ENCODE data around the gene FOXL2NB. TPM values are rescaled to one million over a fixed set of nuclear protein-coding genes. Genes with fewer than 3 reads are reported as not detected.
A peak's percentile ranks its signal among the peaks of the same experiment; 100 is the strongest.
"Not testable (repeated sequence)": the region's sequence is repeated elsewhere in the genome, so short reads cannot be mapped to it uniquely, and the experiment has no call there.

FOXL2NB gene
- total RNA-seq: under 0.01 TPM in 1 of 2 replicates, not detected in the other

GRCh38 chr3:138946663-138947494 lies at the start of gene FOXL2NB, which contains the start of gene FOXL2:
Gene FOXL2NB (plus strand): TSS chr3:138947217. CDS start chr3:138947365, 148 bp downstream.
Gene FOXL2 (minus strand): TSS chr3:138947137. CDS start chr3:138946722, 415 bp downstream.
- DNase-seq: no peak

GRCh38 chr3:138898301-138898700 lies 48.7 kb upstream of the FOXL2NB start:
- peak; percentile 69 for DNase-seq

GRCh38 chr3:138898708-138899107 lies 48.3 kb upstream of the FOXL2NB start:
- DNase-seq: no peak

GRCh38 chr3:138899351-138899991 lies 47.5 kb upstream of the FOXL2NB start:
- no peak for DNase-seq

GRCh38 chr3:138901567-138901966 lies 45.5 kb upstream of the FOXL2NB start:
- DNase-seq: no peak

- DNase-seq: no peak
These were observed 44.8 kb upstream of the FOXL2NB start for GRCh38 chr3:138902171-138902570.

- no peak for DNase-seq
These were observed 39.5 kb upstream of the FOXL2NB start for GRCh38 chr3:138907539-138907938.

GRCh38 chr3:138908846-138909245 lies 38.2 kb upstream of the FOXL2NB start:
- no peak for DNase-seq

- DNase-seq: no peak
These were observed 37.1 kb upstream of the FOXL2NB start for GRCh38 chr3:138909904-138910303.

GRCh38 chr3:138911621-138912020 lies 35.4 kb upstream of the FOXL2NB start:
- no peak for DNase-seq

GRCh38 chr3:138912237-138912636 lies 34.8 kb upstream of the FOXL2NB start:
- DNase-seq: no peak

GRCh38 chr3:138913766-138914165 lies 33.3 kb upstream of the FOXL2NB start:
- DNase-seq: no peak

GRCh38 chr3:138914870-138915502 lies 32.0 kb upstream of the FOXL2NB start:
- peak; percentile 84 for DNase-seq

GRCh38 chr3:138915503-138916498 lies 31.2 kb upstream of the FOXL2NB start:
- peak; percentile 94 for DNase-seq

GRCh38 chr3:138916824-138917223 lies 30.2 kb upstream of the FOXL2NB start:
- peak; percentile 37 for DNase-seq

GRCh38 chr3:138919325-138919724 lies 27.7 kb upstream of the FOXL2NB start:
- no peak for DNase-seq

GRCh38 chr3:138921316-138922292 lies 25.4 kb upstream of the FOXL2NB start:
- DNase-seq: no peak

- not testable (repeated sequence) for DNase-seq
These were observed 24.6 kb upstream of the FOXL2NB start for GRCh38 chr3:138922400-138922799.

GRCh38 chr3:138923531-138923994 lies 23.5 kb upstream of the FOXL2NB start:
- DNase-seq: peak; percentile 95

- no peak for DNase-seq
These were observed 18.2 kb upstream of the FOXL2NB start for GRCh38 chr3:138928727-138929372.

Data from dermis blood vessel endothelial cell (primary cell).